Common myeloid progenitor, CD34-positive (primary cell): ENCODE measurements around the gene HOXD8.

ENCODE experiments used
- CTCF ChIA-PET: fragments of 350-600 bp; sonication (Branson Sonifier 250); formaldehyde crosslinking; loops from one replicate; lab custom pipeline; 2021; ENCODE audit warnings: antibody characterized with exemption; lab: Charles Lee
- POLR2A ChIA-PET: fragments of 350-600 bp; sonication (Branson Sonifier 250); formaldehyde crosslinking; loops from one replicate; lab custom pipeline; 2021; ENCODE audit warnings: antibody characterized with exemption; lab: Charles Lee
- DNase-seq, 3 donors: peaks; one replicate each; pipeline versions ENCODE4 v3.0.0 to v3.0.0-alpha.2; 2013
- H3K27ac ChIP-seq, 2 experiments: 1 replicate in 1 of 2; 2 replicates in 1 of 2; pipeline ENCODE4 v1.7.0; 2013; ENCODE audit warnings: inconsistent platforms in 2 of 2, low read length in 2 of 2, mild to moderate bottlenecking in 2 of 2, low read depth in 1 of 2, moderate library complexity in 1 of 2; ENCODE audit not compliant: severe bottlenecking in 2 of 2, insufficient read depth in 1 of 2, poor library complexity in 1 of 2
- H3K27me3 ChIP-seq, 5 experiments: replicated peaks in 2 of 5; 1 replicate in 3 of 5; 2 replicates in 2 of 5; pipeline versions ENCODE4 v1.6.1 to v1.7.0; 2013; ENCODE audit warnings: low read length in 4 of 5, mild to moderate bottlenecking in 2 of 5, moderate library complexity in 2 of 5, inconsistent platforms in 1 of 5; ENCODE audit not compliant: insufficient read depth in 5 of 5, control insufficient read depth in 4 of 5
- H3K36me3 ChIP-seq, 4 experiments: 1 replicate in 2 of 4; 2 replicates in 2 of 4; pipeline versions ENCODE4 v1.6.1 to v1.7.0; 2013; ENCODE audit warnings: low read length in 3 of 4, control low read depth in 1 of 4, mild to moderate bottlenecking in 1 of 4; ENCODE audit not compliant: control insufficient read depth in 4 of 4, insufficient read depth in 4 of 4
- H3K4me1 ChIP-seq, 4 experiments: 1 replicate in 3 of 4; 2 replicates in 1 of 4; pipeline versions ENCODE4 v1.6.1 to v1.7.1; 2013; ENCODE audit warnings: low read length in 3 of 4, mild to moderate bottlenecking in 3 of 4, control low read depth in 1 of 4, inconsistent platforms in 1 of 4, moderate library complexity in 1 of 4; ENCODE audit not compliant: control insufficient read depth in 4 of 4, insufficient read depth in 4 of 4; ENCODE audit errors: control extremely low read depth in 1 of 4
- H3K4me3 ChIP-seq, 7 experiments: 1 replicate in 4 of 7; 2 replicates in 3 of 7; pipeline versions ENCODE4 v1.5.1 to v1.7.0; 2013; ENCODE audit warnings: mild to moderate bottlenecking in 7 of 7, low read length in 6 of 7, moderate library complexity in 6 of 7, inconsistent platforms in 2 of 7, low read depth in 2 of 7, control low read depth in 1 of 7; ENCODE audit not compliant: insufficient read depth in 4 of 7, control insufficient read depth in 1 of 7; ENCODE audit errors: extremely low read depth in 1 of 7
- H3K9me3 ChIP-seq, 5 experiments: 1 replicate in 4 of 5; 2 replicates in 1 of 5; pipeline versions ENCODE4 v1.6.1 to v1.7.1; 2013; ENCODE audit warnings: low read length in 4 of 5, mild to moderate bottlenecking in 2 of 5, inconsistent platforms in 1 of 5, low read depth in 1 of 5, moderate library complexity in 1 of 5; ENCODE audit not compliant: control insufficient read depth in 4 of 5, insufficient read depth in 2 of 5; ENCODE audit errors: control extremely low read depth in 1 of 5
- WGBS: methylation state at CpG from one replicate; pipeline ENCODE4 v1.1.5; 2013; ENCODE audit not compliant: insufficient coverage; 5-methylcytosine and 5-hydroxymethylcytosine counted together

Gene HOXD8

GRCh38 chr2:176160986-176161824, 31.7 kb downstream of the HOXD8 start:
- Histone ChIP-seq H3K27me3 (peaks cover 14 to 100% (median 79%) of the 10 kb centered on the region in 5 experiments), H3K36me3 (no peaks in the 10 kb centered on the region), H3K4me3 (no peak overlapping the region), H3K4me1 (peaks cover 0 to 18% (median 16%) of the 10 kb centered on the region in 4 experiments), H3K27ac (no peak overlapping the region), H3K9me3 (peaks cover 0 to 18% (median 0%) of the 10 kb centered on the region in 5 experiments)
- no peak for DNase-seq
- WGBS, result 15% methylated on average over 15 of the region's 22 CpGs
- CTCF ChIA-PET, result interaction anchor here (1.1 to 2.4 kb wide), 9 partner anchors 10 to 89 kb away, joined by 3 to 13 read pairs (median 4); partner anchors contain the start of gene HOXD4
- POLR2A ChIA-PET, result interaction anchor here (0.6 to 0.8 kb wide), 2 partner anchors 34 to 47 kb away, joined by 3 to 4 read pairs; no protein-coding TSS in a partner anchor

- POLR2A ChIA-PET, result interaction anchor here (0.6 to 0.8 kb wide), 2 partner anchors 35 to 48 kb away, joined by 3 to 4 read pairs; no protein-coding TSS in a partner anchor
- CTCF ChIA-PET, result interaction anchor here (0.9 to 2.4 kb wide), 12 partner anchors 9 to 475 kb away, joined by 3 to 13 read pairs (median 4); partner anchors contain the start of gene HOXD4
- DNase-seq, result no peak
- peaks cover 0 to 18% (median 16%) of the 10 kb centered on the region in 4 experiments for H3K4me1 ChIP-seq
- H3K36me3 ChIP-seq, result no peaks in the 10 kb centered on the region
- peaks cover 0 to 17% (median 0%) of the 10 kb centered on the region in 5 experiments for H3K9me3 ChIP-seq
- H3K4me3 ChIP-seq, result no peak overlapping the region
- H3K27ac ChIP-seq, result no peak overlapping the region
- peaks cover 14 to 100% (median 74%) of the 10 kb centered on the region in 5 experiments for H3K27me3 ChIP-seq
- WGBS, result 7% methylated on average over 13 of the region's 22 CpGs
These were observed 32.5 kb downstream of the HOXD8 start for GRCh38 chr2:176161825-176162626.

GRCh38 chr2:176162911-176163671, 33.6 kb downstream of the HOXD8 start:
- Histone ChIP-seq H3K36me3 (no peaks in the 10 kb centered on the region), H3K27me3 (peaks cover 23 to 100% (median 77%) of the 10 kb centered on the region in 5 experiments), H3K4me3 (no peak overlapping the region), H3K9me3 (peaks cover 0 to 21% (median 0%) of the 10 kb centered on the region in 5 experiments), H3K4me1 (peaks cover 0 to 16% (median 14%) of the 10 kb centered on the region in 4 experiments), H3K27ac (no peak overlapping the region)
- 3% methylated on average over 13 of the region's 29 CpGs for WGBS
- DNase-seq, result no peak
- ChIA-PET POLR2A (no interaction called here), CTCF (interaction anchor here (0.9 to 2.4 kb wide), 9 partner anchors 8 to 474 kb away, joined by 3 to 13 read pairs (median 4); no protein-coding TSS in a partner anchor)

GRCh38 chr2:176163672-176164056, 34.2 kb downstream of the HOXD8 start:
- Histone ChIP-seq H3K9me3 (peaks cover 0 to 21% (median 0%) of the 10 kb centered on the region in 5 experiments), H3K27me3 (peaks cover 23 to 96% (median 75%) of the 10 kb centered on the region in 5 experiments), H3K4me3 (no peak overlapping the region), H3K36me3 (no peaks in the 10 kb centered on the region), H3K4me1 (peaks cover 0 to 16% (median 14%) of the 10 kb centered on the region in 4 experiments), H3K27ac (no peak overlapping the region)
- WGBS, result 7% methylated on average over 5 of the region's 12 CpGs
- no peak for DNase-seq
- ChIA-PET CTCF (interaction anchor here (1.1 kb wide), 1 partner anchor 23 kb away, joined by 4 read pairs; no protein-coding TSS in a partner anchor), POLR2A (no interaction called here)

GRCh38 chr2:176164201-176164600, 34.7 kb downstream of the HOXD8 start:
- WGBS, result 16% methylated on average over 9 of the region's 13 CpGs
- Histone ChIP-seq H3K4me1 (peaks cover 0 to 16% (median 14%) of the 10 kb centered on the region in 4 experiments), H3K36me3 (no peaks in the 10 kb centered on the region), H3K4me3 (no peak overlapping the region), H3K9me3 (peaks cover 0 to 21% (median 0%) of the 10 kb centered on the region in 5 experiments), H3K27me3 (peaks cover 23 to 98% (median 80%) of the 10 kb centered on the region in 5 experiments), H3K27ac (no peak overlapping the region)
- DNase-seq, result no peak
- ChIA-PET CTCF (interaction anchor here (1.1 to 3.0 kb wide), 3 partner anchors 12 to 24 kb away, joined by 3 to 14 read pairs (median 4); no protein-coding TSS in a partner anchor), POLR2A (no interaction called here)
